GM19025 (cell line): Measurements from ENCODE around the gene DDX49.
"Not testable (repeated sequence)": the region's sequence is repeated elsewhere in the genome, so short reads cannot be mapped to it uniquely, and the experiment has no call there.

ENCODE experiments used
- ATAC-seq: cut with Tn5 transposase; IDR thresholded peaks from one replicate; pipeline ENCODE4 v1.9.1; 2021; ENCODE audit warnings: mild to moderate bottlenecking, low read depth, moderate library complexity; ENCODE audit not compliant: unreplicated experiment

Gene DDX49

GRCh38 chr19:18908917-18909619 is 10.4 kb upstream of the DDX49 start:
- no peak for ATAC-seq

- ATAC-seq: no peak
Measured at GRCh38 chr19:18910010-18910409, 9.5 kb upstream of the DDX49 start.

- ATAC-seq: no peak
Measured at GRCh38 chr19:18910801-18911436, 8.6 kb upstream of the DDX49 start.

GRCh38 chr19:18912933-18913332 is 6.6 kb upstream of the DDX49 start:
- no peak for ATAC-seq

GRCh38 chr19:18913466-18913865 is 6.0 kb upstream of the DDX49 start:
- ATAC-seq: no peak

- ATAC-seq: no peak
Measured at GRCh38 chr19:18915639-18916038, 3.9 kb upstream of the DDX49 start.

GRCh38 chr19:18917593-18917992 is 1.9 kb upstream of the DDX49 start:
- ATAC-seq: not testable (repeated sequence)

GRCh38 chr19:18919900-18920214 is 342 bp downstream of the DDX49 start:
- ATAC-seq: no peak

- no peak for ATAC-seq
Measured at GRCh38 chr19:18920400-18920799, 885 bp downstream of the DDX49 start.

- ATAC-seq: no peak
Measured at GRCh38 chr19:18921593-18921992, 2.1 kb downstream of the DDX49 start.

- no peak for ATAC-seq
Measured at GRCh38 chr19:18922228-18922985, 2.9 kb downstream of the DDX49 start.

GRCh38 chr19:18924684-18925213 is 5.2 kb downstream of the DDX49 start:
- no peak for ATAC-seq

- ATAC-seq: no peak
Measured at GRCh38 chr19:18928018-18928805, 8.7 kb downstream of the DDX49 start.

- no peak for ATAC-seq
Measured at GRCh38 chr19:18929311-18929710, 9.8 kb downstream of the DDX49 start.

GRCh38 chr19:18931316-18932162 is 12.0 kb downstream of the DDX49 start:
- no peak for ATAC-seq

- ATAC-seq: no peak
Measured at GRCh38 chr19:18932216-18932841, 12.8 kb downstream of the DDX49 start.

GRCh38 chr19:18933297-18933696 is 13.8 kb downstream of the DDX49 start:
- no peak for ATAC-seq

- ATAC-seq: no peak
Measured at GRCh38 chr19:18939163-18939562, 19.6 kb downstream of the DDX49 start.
